Nephron progenitor cell (in vitro differentiated cells): ENCODE results near the gene CDC42BPB.

Source experiments
- DNase-seq: peaks from one replicate; pipeline ENCODE4 v3.0.0; 2021
- H3K27ac Mint-ChIP-seq: 2 replicates; pipeline ENCODE4 v1.8.0; 2021; ENCODE audit warnings: mild to moderate bottlenecking, moderate library complexity, mixed read lengths
- H3K27me3 Mint-ChIP-seq: 2 replicates; pipeline ENCODE4 v1.8.0; 2021; ENCODE audit warnings: mild to moderate bottlenecking, low read depth, mixed read lengths; ENCODE audit not compliant: poor library complexity
- H3K36me3 Mint-ChIP-seq: 2 replicates; pipeline ENCODE4 v1.8.0; 2021; ENCODE audit warnings: low read depth, mixed read lengths
- H3K4me1 Mint-ChIP-seq: 2 replicates; pipeline ENCODE4 v1.8.0; 2021; ENCODE audit warnings: mixed read lengths
- H3K4me3 Mint-ChIP-seq: 2 replicates; pipeline ENCODE4 v1.8.0; 2021; ENCODE audit warnings: mild to moderate bottlenecking, moderate library complexity, mixed read lengths
- H3K9me3 Mint-ChIP-seq: 2 replicates; pipeline ENCODE4 v1.8.0; 2021; ENCODE audit warnings: mild to moderate bottlenecking, moderate library complexity, mixed read lengths
- TF ChIP-seq, protein P1 (sequence below): fragments of 200-600 bp; sonication (generic); IDR thresholded peaks from 2 replicates; pipeline ENCODE4 v1.5.0; 2021; ENCODE audit warnings: antibody characterized with exemption

Gene CDC42BPB

DNA sequence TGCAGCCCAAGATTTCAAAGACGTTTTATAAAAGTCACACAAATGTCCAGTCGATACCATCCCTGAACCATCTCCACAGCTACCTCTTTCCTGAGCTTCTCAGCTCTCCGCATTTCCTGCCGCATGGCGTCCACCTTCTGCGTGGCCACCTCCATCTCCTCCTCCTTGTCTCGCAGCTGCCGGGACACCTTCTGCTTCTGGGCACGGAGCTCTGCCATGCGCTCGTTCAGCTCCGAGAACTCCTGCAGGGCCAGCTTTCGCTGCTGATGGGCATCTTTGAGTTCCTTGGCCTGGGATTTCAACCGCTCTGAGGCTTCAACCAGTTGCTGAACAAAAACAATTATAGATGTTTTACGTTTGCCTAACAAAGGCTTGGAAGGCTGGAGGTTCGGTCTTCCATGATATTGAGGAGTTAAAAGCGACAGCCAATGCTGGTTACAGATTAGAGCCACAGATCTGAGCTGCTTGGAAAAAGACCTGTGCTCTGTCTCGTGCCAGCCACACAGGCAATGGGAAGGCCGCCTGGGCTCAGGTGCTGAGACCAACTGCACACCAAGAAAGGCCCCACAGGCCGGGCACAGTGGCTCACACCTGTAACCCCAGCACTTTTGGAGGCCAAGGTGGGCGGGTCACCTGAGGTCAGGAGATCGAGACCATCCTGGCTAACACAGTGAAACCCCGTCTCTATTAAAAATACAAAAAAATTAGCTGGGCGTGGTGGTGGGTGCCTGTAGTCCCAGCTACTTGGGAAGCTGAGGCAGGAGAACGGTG lies 85.3 kb downstream of the CDC42BPB start:
- Mint-ChIP-seq H3K27ac (no peak overlapping the region), H3K36me3 (peaks cover 66% of the 10 kb centered on the region), H3K27me3 (no peaks in the 10 kb centered on the region), H3K9me3 (no peaks in the 10 kb centered on the region), H3K4me1 (peaks cover 5% of the 10 kb centered on the region), H3K4me3 (no peak overlapping the region)
- TF ChIP-seq, protein P1, sequence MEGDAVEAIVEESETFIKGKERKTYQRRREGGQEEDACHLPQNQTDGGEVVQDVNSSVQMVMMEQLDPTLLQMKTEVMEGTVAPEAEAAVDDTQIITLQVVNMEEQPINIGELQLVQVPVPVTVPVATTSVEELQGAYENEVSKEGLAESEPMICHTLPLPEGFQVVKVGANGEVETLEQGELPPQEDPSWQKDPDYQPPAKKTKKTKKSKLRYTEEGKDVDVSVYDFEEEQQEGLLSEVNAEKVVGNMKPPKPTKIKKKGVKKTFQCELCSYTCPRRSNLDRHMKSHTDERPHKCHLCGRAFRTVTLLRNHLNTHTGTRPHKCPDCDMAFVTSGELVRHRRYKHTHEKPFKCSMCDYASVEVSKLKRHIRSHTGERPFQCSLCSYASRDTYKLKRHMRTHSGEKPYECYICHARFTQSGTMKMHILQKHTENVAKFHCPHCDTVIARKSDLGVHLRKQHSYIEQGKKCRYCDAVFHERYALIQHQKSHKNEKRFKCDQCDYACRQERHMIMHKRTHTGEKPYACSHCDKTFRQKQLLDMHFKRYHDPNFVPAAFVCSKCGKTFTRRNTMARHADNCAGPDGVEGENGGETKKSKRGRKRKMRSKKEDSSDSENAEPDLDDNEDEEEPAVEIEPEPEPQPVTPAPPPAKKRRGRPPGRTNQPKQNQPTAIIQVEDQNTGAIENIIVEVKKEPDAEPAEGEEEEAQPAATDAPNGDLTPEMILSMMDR: no peak
- no peak for DNase-seq

DNA sequence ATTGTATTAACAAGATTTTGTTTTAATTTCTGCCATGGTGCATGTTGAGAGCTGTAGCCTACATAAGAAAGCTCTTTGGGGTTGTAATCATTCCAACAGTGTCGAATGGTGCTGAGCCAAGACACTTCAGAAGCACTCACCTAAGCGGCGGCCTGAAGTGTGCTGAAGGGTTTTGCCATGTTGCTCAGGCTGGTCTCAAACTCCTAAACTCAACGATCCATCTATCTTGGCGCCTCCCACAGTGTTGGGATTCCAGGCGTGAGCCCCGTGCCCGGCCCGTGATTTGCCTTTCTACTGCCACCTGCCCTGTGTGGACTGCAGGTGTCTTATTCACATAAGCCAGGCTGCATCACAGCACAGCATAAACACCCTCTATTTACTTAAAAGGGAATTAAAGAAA lies 86.0 kb downstream of the CDC42BPB start:
- Mint-ChIP-seq H3K27me3 (no peaks in the 10 kb centered on the region), H3K36me3 (peaks cover 68% of the 10 kb centered on the region), H3K4me3 (no peak overlapping the region), H3K27ac (no peak overlapping the region), H3K4me1 (peaks cover 5% of the 10 kb centered on the region), H3K9me3 (no peaks in the 10 kb centered on the region)
- DNase-seq: no peak
- TF ChIP-seq, protein P1: no peak

DNA sequence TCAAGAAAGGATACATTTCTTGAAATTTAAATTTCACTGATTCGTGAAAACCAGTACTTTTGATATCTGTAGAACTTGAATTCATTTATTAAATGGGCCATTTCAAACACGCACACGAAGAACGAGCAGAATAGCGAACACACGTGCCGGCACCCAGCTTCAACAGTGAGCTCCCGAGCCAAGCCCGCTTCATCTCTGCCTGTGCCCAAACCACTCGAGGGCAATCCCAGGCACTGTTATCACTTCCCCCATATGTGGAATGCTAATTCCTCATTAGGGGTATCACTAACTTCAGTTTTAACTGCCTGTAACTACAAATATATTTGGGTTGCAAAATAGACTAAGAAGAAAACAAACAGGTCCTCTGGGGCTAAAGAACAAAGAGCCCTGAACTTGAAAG lies 86.9 kb downstream of the CDC42BPB start:
- DNase-seq: no peak
- H3K9me3 Mint-ChIP-seq: no peaks in the 10 kb centered on the region
- H3K4me1 Mint-ChIP-seq: peaks cover 5% of the 10 kb centered on the region
- no peaks in the 10 kb centered on the region for H3K27me3 Mint-ChIP-seq
- H3K27ac Mint-ChIP-seq: no peak overlapping the region
- no peak overlapping the region for H3K4me3 Mint-ChIP-seq
- H3K36me3 Mint-ChIP-seq: peaks cover 69% of the 10 kb centered on the region
- TF ChIP-seq, protein P1: no peak

DNA sequence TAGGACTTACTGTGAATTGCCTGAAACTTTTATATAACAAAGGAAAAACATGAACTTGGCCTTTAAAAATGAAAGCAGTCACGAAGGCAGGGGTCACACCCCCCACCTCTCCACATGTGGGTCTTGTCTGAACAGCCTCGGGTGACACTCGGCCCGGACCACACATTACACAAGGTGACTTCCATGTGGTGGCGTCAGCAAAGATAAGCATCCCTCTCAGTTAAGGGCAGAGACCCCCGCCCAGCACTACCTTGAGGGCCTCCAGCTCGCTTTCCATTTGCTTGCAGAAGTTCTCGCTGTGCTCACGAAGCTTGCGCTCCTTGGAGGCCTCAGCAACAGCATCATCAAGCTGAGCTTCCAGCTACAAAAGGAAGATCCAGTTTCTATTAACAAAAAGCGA lies 87.4 kb downstream of the CDC42BPB start:
- Mint-ChIP-seq H3K4me3 (no peak overlapping the region), H3K27me3 (no peaks in the 10 kb centered on the region), H3K4me1 (peaks cover 5% of the 10 kb centered on the region), H3K36me3 (peaks cover 72% of the 10 kb centered on the region), H3K27ac (peak overlapping the region; percentile 66), H3K9me3 (no peaks in the 10 kb centered on the region)
- TF ChIP-seq, protein P1: no peak
- DNase-seq: no peak

DNA sequence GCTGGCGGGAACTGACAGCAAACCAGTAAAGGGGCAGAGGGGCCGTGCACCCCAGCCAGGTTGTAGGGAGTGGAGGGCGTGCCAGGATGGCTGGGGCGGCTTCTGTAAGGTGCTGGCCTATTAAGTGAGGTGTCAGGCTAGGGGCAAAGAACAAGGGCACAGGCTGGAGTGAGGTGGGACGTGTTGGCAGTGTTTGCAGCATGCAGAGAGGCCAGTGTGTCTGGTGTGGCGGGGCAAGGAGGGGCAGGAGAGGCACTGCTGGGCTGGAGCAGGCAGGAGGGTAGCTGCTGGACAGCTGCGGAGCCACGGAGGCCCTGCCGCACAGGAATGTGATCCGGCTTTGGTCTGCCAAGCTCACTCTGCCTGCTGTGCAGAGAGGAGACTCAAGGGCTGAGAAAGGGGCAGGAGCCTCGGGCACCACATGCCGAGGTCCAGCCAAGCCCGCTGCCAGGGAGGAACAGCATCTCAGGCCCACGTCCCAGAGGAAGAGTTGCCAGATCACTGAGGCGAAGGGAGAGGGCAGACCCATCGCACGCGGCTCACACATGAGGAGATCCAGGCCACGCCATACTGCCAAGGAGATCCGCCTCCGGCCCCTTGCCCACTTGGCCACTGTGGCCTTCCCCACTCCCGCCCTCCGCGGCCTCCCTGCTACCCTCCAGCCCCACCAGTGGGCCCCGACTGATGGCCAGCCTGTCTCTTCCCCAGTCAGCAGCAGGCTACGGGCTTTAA lies 88.1 kb downstream of the CDC42BPB start:
- H3K27me3 Mint-ChIP-seq: no peaks in the 10 kb centered on the region
- H3K4me1 Mint-ChIP-seq: peaks cover 5% of the 10 kb centered on the region
- no peak overlapping the region for H3K27ac Mint-ChIP-seq
- no peak for DNase-seq
- H3K9me3 Mint-ChIP-seq: no peaks in the 10 kb centered on the region
- H3K36me3 Mint-ChIP-seq: peaks cover 73% of the 10 kb centered on the region
- no peak overlapping the region for H3K4me3 Mint-ChIP-seq
- TF ChIP-seq, protein P1: no peak
